PFSK-1 (cell line): ENCODE data around the gene UNC119.

Experiments used
- FOXP2 ChIP-seq: optimal IDR thresholded peaks from 2 replicates; pipeline ENCODE3; 2011; ENCODE audit warnings: borderline replicate concordance, control low read depth, inconsistent platforms; ENCODE audit not compliant: insufficient read depth; ENCODE audit errors: extremely low read length, extremely low read depth
- POLR2AphosphoS5 ChIP-seq: IDR thresholded peaks from 2 replicates; pipeline ENCODE4 v1.6.1; 2012; ENCODE audit warnings: low read depth, mild to moderate bottlenecking, control low read depth, low read length, moderate library complexity
- SIN3A ChIP-seq: IDR thresholded peaks from 2 replicates; pipeline ENCODE4 v1.6.1; 2012; ENCODE audit warnings: mild to moderate bottlenecking, low read length, moderate library complexity, borderline replicate concordance; ENCODE audit not compliant: insufficient read depth
- TAF1 ChIP-seq: IDR thresholded peaks from 2 replicates; pipeline ENCODE4 v1.6.1; 2012; ENCODE audit warnings: low read length, control low read depth, borderline replicate concordance; ENCODE audit not compliant: insufficient read depth
- TF ChIP-seq, protein P1 (sequence below), 2 experiments: IDR thresholded peaks; 2 replicates each; pipeline versions ENCODE4 v1.6.1 to v1.8.0; 2011 to 2012; ENCODE audit warnings: low read depth in 2 of 2, low read length in 2 of 2, control low read depth in 1 of 2, inconsistent platforms in 1 of 2, mild to moderate bottlenecking in 1 of 2, moderate library complexity in 1 of 2; ENCODE audit not compliant: insufficient read depth in 1 of 2

UNC119 gene

DNA sequence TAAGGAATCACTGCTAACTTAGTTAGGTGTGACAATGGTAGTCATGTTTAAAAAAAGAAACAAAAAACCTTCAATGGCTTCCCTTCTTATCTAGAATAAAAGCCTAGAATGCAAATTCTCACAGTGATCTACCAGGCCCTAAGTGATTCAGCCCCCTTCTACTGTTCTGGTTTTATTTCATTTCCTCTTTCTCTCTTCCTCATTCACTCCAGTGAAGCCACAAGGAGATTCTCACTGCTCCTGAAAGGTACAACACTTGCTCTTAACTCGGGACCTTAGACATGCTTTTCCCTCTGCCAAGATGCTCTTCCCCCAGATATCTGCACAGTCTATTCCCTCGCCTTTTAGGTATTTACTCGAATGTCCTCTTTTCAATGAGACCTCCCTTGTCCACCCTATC is 15.2 kb upstream of the UNC119 start:
- TF ChIP-seq FOXP2 (no peak), SIN3A (no peak), TAF1 (no peak), POLR2AphosphoS5 (no peak)
- TF ChIP-seq, protein P1, sequence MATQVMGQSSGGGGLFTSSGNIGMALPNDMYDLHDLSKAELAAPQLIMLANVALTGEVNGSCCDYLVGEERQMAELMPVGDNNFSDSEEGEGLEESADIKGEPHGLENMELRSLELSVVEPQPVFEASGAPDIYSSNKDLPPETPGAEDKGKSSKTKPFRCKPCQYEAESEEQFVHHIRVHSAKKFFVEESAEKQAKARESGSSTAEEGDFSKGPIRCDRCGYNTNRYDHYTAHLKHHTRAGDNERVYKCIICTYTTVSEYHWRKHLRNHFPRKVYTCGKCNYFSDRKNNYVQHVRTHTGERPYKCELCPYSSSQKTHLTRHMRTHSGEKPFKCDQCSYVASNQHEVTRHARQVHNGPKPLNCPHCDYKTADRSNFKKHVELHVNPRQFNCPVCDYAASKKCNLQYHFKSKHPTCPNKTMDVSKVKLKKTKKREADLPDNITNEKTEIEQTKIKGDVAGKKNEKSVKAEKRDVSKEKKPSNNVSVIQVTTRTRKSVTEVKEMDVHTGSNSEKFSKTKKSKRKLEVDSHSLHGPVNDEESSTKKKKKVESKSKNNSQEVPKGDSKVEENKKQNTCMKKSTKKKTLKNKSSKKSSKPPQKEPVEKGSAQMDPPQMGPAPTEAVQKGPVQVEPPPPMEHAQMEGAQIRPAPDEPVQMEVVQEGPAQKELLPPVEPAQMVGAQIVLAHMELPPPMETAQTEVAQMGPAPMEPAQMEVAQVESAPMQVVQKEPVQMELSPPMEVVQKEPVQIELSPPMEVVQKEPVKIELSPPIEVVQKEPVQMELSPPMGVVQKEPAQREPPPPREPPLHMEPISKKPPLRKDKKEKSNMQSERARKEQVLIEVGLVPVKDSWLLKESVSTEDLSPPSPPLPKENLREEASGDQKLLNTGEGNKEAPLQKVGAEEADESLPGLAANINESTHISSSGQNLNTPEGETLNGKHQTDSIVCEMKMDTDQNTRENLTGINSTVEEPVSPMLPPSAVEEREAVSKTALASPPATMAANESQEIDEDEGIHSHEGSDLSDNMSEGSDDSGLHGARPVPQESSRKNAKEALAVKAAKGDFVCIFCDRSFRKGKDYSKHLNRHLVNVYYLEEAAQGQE (IDR thresholded peaks at IDR 0.05; ENCODE audit: insufficient read depth in 1 of 2, low read depth in 2 of 2, low read length in 2 of 2): no peak

DNA sequence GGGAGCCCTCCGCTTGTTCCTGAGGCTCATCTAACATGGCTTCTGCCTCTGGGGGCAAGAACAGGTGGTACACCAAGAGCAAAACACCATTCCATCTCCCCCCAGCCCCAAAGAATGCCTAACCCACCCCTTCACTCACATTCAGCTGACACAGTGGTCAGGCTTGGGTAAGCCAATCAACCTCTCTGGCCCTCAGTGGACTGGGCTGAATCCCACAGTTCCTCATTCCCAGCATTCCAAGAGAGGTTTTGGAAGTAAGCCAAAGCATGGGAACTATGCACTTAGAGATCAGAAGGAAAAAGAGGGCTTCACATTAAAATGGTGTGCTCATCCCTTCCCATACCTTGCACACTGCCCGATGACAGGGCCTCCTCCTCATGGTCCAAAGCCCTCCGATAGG is 11.1 kb upstream of the UNC119 start:
- TF ChIP-seq, protein P1 (IDR thresholded peaks at IDR 0.05; ENCODE audit: insufficient read depth in 1 of 2, low read depth in 2 of 2, low read length in 2 of 2): no peak
- TF ChIP-seq TAF1: no peak
- no peak for TF ChIP-seq FOXP2
- no peak for TF ChIP-seq SIN3A
- no peak for TF ChIP-seq POLR2AphosphoS5

DNA sequence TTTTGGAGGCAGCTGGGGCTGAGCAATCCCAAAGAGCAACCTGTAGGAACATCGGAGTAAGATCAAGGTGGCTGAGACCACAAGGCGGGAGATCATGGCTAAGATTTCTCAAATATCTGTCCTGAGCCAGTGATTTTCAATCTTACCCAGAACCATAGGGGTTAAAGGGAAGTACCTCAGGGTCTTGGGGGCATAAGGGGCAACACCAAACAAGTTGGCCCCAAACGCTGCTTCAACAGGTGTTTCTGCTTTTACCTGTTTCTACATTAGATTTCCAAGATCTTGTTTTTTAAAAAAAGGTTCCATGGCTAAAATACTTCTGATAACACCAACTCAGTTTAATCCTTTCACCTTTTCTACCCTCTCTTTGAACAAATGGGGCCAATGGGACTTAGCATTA is 2.6 kb upstream of the UNC119 start:
- TF ChIP-seq TAF1 (no peak), FOXP2 (no peak), SIN3A (no peak), POLR2AphosphoS5 (no peak)
- TF ChIP-seq, protein P1 (IDR thresholded peaks at IDR 0.05; ENCODE audit: insufficient read depth in 1 of 2, low read depth in 2 of 2, low read length in 2 of 2): no peak

DNA sequence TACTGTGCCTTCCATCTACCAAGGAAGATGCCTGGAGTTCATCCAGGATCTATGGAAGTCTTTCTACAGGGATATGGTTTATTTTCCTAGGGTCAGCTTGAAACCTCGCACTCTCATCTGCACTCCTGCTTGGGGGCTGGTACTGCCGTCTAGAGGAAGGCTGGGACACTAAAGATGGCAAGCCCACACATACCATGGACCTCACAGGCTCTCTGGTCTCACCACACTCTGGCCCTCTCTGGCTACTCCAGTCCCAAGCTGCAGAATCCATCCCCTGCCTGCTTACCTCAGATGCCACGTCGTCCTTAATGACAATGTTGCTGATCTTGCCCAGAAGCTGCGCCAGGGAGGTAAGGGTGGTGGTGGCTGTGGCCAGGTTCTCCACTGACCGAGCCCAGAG is 2.1 kb upstream of the UNC119 start:
- no peak for TF ChIP-seq POLR2AphosphoS5
- no peak for TF ChIP-seq SIN3A
- no peak for TF ChIP-seq FOXP2
- TF ChIP-seq, protein P1 (IDR thresholded peaks at IDR 0.05; ENCODE audit: insufficient read depth in 1 of 2, low read depth in 2 of 2, low read length in 2 of 2): no peak
- no peak for TF ChIP-seq TAF1

DNA sequence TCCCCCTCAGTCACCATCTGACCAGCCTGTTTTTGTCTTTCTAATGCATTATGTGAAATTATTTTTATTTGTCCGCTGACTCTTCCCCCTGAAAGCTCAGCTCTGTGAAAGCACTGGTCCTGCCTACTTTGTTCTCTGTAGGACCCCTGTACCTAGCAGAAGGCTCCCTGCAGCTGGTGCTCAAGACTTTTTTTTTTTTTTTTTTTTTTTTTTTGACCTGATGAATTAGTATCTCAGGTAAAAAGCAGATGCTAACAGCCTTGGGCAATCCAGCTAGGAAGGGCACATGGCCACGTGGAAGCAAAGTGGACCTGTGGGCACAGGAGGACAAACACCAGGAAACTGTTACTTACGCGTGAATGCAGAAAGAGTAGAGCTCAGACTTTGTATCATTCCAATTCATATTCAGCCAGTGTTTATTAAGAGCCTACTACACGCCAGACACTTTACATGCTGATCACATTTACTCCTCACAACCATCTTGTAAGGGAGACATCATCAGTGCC is 629 bp upstream of the UNC119 start:
- no peak for TF ChIP-seq TAF1
- TF ChIP-seq FOXP2: no peak
- TF ChIP-seq, protein P1 (IDR thresholded peaks at IDR 0.05; ENCODE audit: insufficient read depth in 1 of 2, low read depth in 2 of 2, low read length in 2 of 2): no peak
